ENCODE measurements around the gene VPS26C.

GRCh38 chr21:37264808-37265207 lies 2.3 kb downstream of the VPS26C start:
- TF ChIP-seq GATA1 (IDR thresholded peaks at IDR 0.05; ENCODE audit: low read depth, low read length) (no peak), POLR2A (IDR thresholded peaks at IDR 0.05; ENCODE audit: low read length) (no peak)
